Karpas-422 (cell line): ENCODE measurements around the gene ABAT. TPM values are rescaled to one million over a fixed set of nuclear protein-coding genes. Genes with fewer than 3 reads are reported as not detected.

Experiments used
- DNase-seq: peaks from one replicate; pipeline ENCODE4 v3.0.0-alpha.2; 2015
- H2AFZ ChIP-seq: fragments of 200-600 bp; sonication (generic); 2 replicates; pipeline ENCODE4 v1.6.1; 2014; ENCODE audit warnings: antibody characterized with exemption, low read length, mixed read lengths
- H3K27ac ChIP-seq: fragments of 200-600 bp; sonication (generic); 2 replicates; pipeline ENCODE4 v1.5.1; 2014; ENCODE audit warnings: mild to moderate bottlenecking, low read length, moderate library complexity
- H3K27me3 ChIP-seq: fragments of 200-600 bp; sonication (generic); 2 replicates; pipeline ENCODE4 v1.6.1; 2014; ENCODE audit warnings: low read length, mixed read lengths
- H3K36me3 ChIP-seq: fragments of 200-600 bp; sonication (generic); 2 replicates; pipeline ENCODE4 v1.6.1; 2014; ENCODE audit warnings: low read length, mixed read lengths; ENCODE audit not compliant: insufficient read depth
- H3K4me1 ChIP-seq: fragments of 200-600 bp; sonication (generic); 2 replicates; pipeline ENCODE4 v1.6.1; 2014; ENCODE audit warnings: mild to moderate bottlenecking, low read length, mixed read lengths
- H3K4me2 ChIP-seq: fragments of 200-600 bp; sonication (generic); 2 replicates; pipeline ENCODE4 v1.6.1; 2014; ENCODE audit warnings: low read length, low read depth, mild to moderate bottlenecking; ENCODE audit not compliant: poor library complexity, severe bottlenecking
- H3K4me3 ChIP-seq: fragments of 200-600 bp; sonication (generic); 2 replicates; pipeline ENCODE4 v1.5.1; 2014; ENCODE audit warnings: mild to moderate bottlenecking, antibody characterized with exemption, low read length, mixed read lengths
- H3K79me2 ChIP-seq: fragments of 200-600 bp; sonication (generic); 2 replicates; pipeline ENCODE4 v1.6.1; 2014; ENCODE audit warnings: mild to moderate bottlenecking, low read length, mixed read lengths
- H3K9ac ChIP-seq: fragments of 200-600 bp; sonication (generic); 2 replicates; pipeline ENCODE4 v1.6.0; 2014; ENCODE audit warnings: low read length
- H3K9me2 ChIP-seq: fragments of 200-600 bp; sonication (generic), shearing (Covaris generic); replicated peaks from 2 replicates; pipeline ENCODE4 v1.6.0; 2014; ENCODE audit warnings: mild to moderate bottlenecking, low read length, moderate library complexity; ENCODE audit not compliant: insufficient read depth
- H3K9me3 ChIP-seq: fragments of 300-700, 200-600 bp; sonication (generic); 2 replicates; pipeline ENCODE4 v1.6.1; 2014; ENCODE audit warnings: low read length, mixed read lengths
- H4K20me1 ChIP-seq: fragments of 200-600 bp; sonication (generic); 2 replicates; pipeline ENCODE4 v1.6.1; 2014; ENCODE audit warnings: mild to moderate bottlenecking, antibody characterized with exemption, low read length, low read depth; ENCODE audit not compliant: insufficient read depth
- total RNA-seq: library from RNA; depleted of rRNA; stranded (reverse); fragments of >200 nt; shearing (Covaris generic); gene quantifications from 2 replicates; pipeline ENCODE4 v1.2.3, GENCODE V29; 2014; ENCODE audit warnings: low replicate concordance

Gene ABAT
- total RNA-seq, 1 experiment from 2014 or later, result 8.2 TPM

DNA sequence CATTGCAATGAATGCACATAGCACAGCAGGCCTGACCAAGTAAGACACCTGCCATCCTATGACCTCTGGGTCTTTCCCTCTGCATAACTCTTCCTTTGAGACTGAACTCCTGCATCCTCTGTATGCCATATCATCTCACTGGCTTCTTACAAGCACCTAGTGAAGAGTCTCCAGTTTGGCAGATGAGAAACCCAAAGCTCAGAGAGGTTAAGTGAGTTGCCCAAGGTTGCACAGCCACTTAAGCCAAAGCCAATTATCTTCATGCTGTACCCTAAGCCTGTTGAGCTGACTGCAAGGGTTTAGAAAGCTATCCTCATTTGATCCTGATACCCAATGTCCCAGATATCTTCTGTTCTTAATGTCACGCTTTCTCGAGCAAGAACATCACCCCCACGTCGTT lies 87.8 kb downstream of the ABAT start:
- Histone ChIP-seq H3K4me1 (no peaks in the 10 kb centered on the region), H3K79me2 (no peaks in the 10 kb centered on the region), H3K4me2 (no peak overlapping the region), H3K9me3 (no peaks in the 10 kb centered on the region), H3K27ac (no peak overlapping the region), H4K20me1 (no peaks in the 10 kb centered on the region), H3K9me2 (no peaks in the 10 kb centered on the region), H3K36me3 (no peaks in the 10 kb centered on the region), H3K9ac (no peak overlapping the region), H2AFZ (no peak overlapping the region), H3K4me3 (no peak overlapping the region), H3K27me3 (no peaks in the 10 kb centered on the region)
- DNase-seq, result no peak

DNA sequence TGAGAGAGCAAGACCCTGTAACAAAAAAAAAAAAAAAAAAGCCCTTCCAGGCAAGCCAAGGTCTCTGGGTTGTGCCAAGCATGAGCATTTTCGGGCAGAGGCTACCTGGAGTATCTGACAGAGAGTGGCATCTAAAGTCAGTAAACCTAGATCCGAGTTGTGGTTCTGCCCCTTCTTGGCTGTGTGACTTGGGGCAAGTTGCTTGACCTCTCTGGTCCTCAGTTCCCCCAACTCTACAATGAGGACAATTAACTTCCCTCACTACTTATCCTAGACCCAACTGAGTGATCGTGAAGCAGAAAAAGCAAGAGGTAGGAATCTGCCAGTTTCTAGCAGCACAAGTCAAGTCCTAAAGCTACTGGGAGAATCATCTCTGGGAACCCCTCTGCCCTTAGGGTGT lies 88.7 kb downstream of the ABAT start:
- no peak overlapping the region for H3K27ac ChIP-seq
- H2AFZ ChIP-seq, result no peak overlapping the region
- H3K79me2 ChIP-seq, result no peaks in the 10 kb centered on the region
- no peak overlapping the region for H3K4me2 ChIP-seq
- no peaks in the 10 kb centered on the region for H3K9me3 ChIP-seq
- H4K20me1 ChIP-seq, result no peaks in the 10 kb centered on the region
- H3K4me3 ChIP-seq, result no peak overlapping the region
- H3K9me2 ChIP-seq, result no peaks in the 10 kb centered on the region
- no peaks in the 10 kb centered on the region for H3K4me1 ChIP-seq
- no peaks in the 10 kb centered on the region for H3K27me3 ChIP-seq
- no peak for DNase-seq
- no peak overlapping the region for H3K9ac ChIP-seq
- no peaks in the 10 kb centered on the region for H3K36me3 ChIP-seq

DNA sequence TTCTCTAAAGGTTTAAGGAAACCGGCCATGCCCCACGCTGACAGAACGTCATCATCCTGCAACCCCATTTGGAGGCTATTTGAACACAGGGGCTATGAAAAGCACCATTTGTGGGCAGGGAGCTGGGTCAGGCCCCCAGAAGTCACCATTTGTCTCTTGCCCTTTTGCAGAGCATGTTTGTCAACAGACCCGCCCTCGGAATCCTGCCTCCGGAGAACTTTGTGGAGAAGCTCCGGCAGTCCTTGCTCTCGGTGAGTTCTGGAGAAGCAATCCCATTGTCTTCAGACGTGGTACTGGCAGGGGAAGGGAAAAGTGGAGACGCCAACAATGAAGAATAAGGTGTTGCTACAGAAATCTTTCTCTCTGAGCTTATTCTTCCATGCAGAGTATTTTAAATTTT lies 89.5 kb downstream of the ABAT start:
- no peak overlapping the region for H3K4me2 ChIP-seq
- H3K4me3 ChIP-seq, result no peak overlapping the region
- no peaks in the 10 kb centered on the region for H3K9me2 ChIP-seq
- H4K20me1 ChIP-seq, result no peaks in the 10 kb centered on the region
- H3K4me1 ChIP-seq, result no peaks in the 10 kb centered on the region
- H3K79me2 ChIP-seq, result no peaks in the 10 kb centered on the region
- H3K9ac ChIP-seq, result no peak overlapping the region
- no peaks in the 10 kb centered on the region for H3K9me3 ChIP-seq
- no peak overlapping the region for H2AFZ ChIP-seq
- DNase-seq, result no peak
- no peaks in the 10 kb centered on the region for H3K27me3 ChIP-seq
- H3K36me3 ChIP-seq, result no peaks in the 10 kb centered on the region
- no peak overlapping the region for H3K27ac ChIP-seq

DNA sequence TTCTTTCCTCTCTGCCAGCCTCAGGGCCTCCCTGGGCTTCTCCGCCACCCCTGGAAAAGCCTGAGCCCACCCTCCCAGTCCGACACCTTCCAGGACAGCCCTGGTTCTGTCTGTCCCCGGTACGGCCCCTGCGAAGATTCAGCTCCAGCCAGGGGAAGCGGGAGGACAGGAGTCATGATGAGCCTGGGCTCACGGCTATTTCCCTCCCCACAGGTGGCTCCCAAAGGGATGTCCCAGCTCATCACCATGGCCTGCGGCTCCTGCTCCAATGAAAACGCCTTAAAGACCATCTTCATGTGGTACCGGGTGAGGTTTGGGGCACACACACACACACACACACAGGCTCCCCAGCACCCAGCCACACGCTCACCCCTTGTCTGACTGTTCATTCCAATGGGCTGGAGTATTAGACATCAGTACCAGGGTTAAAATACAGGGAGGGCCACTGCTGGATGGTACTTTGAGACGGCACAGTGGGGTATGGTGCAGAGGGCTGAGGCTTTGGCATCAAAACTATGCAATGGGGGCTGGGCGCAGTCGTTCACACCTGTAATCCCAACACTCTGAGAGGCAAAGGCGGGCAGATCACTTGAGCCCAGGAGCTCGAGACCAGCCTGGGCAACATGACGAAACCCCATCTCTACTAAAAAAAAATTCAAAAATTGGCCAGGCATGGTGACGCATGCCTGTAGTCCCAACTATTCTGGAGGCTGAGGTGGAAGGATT lies 90.3 kb downstream of the ABAT start:
- Histone ChIP-seq H3K9me3 (no peaks in the 10 kb centered on the region), H2AFZ (no peak overlapping the region), H3K9ac (no peak overlapping the region), H3K4me3 (no peak overlapping the region), H4K20me1 (no peaks in the 10 kb centered on the region), H3K4me1 (no peaks in the 10 kb centered on the region), H3K9me2 (no peaks in the 10 kb centered on the region), H3K36me3 (no peaks in the 10 kb centered on the region), H3K4me2 (no peak overlapping the region), H3K27me3 (no peaks in the 10 kb centered on the region), H3K27ac (no peak overlapping the region), H3K79me2 (no peaks in the 10 kb centered on the region)
- no peak for DNase-seq

DNA sequence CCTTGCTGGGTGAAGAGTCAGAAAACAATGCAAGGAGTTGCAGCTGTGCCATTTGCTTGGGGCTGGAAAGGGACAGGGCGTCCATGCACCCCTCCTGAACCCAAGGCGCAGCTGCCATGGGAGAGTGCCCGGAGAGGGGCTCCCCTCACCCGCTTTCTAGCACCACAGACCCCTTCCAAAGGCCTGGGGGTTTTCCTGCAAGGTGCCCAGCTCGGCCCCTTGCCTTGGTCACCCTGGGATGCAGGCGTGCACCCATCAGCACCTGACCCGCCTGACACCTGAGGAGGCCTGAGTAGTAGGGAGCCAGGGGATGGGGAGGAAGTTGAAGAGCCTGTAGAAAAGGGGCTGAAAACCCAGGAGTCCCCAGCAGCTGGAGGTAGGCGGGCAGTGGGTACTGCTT lies 92.8 kb downstream of the ABAT start:
- no peaks in the 10 kb centered on the region for H3K27me3 ChIP-seq

DNA sequence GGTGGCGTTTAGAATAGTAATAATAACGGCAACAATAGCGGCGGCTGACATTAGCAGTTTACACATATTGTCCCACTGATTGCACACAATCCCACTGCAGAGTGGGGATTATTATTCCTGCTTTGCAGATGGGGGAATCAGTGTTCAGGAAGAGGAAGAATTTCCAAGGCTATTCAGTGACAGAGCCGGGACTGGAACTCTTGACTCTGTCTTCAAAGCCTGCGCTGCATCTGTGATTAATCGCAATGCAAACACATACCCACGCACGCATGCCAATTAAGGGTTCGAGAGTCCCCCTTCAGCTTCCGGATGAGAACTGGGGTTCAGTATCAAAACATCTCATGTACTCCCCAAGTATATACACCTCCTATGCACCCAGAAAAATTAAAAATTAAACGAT lies 93.9 kb downstream of the ABAT start:
- Histone ChIP-seq H4K20me1 (no peaks in the 10 kb centered on the region), H3K4me2 (no peak overlapping the region), H3K79me2 (no peaks in the 10 kb centered on the region), H3K9me3 (no peaks in the 10 kb centered on the region), H3K9me2 (no peaks in the 10 kb centered on the region), H3K27ac (no peak overlapping the region), H3K27me3 (no peaks in the 10 kb centered on the region), H3K4me1 (no peaks in the 10 kb centered on the region), H3K36me3 (no peaks in the 10 kb centered on the region), H3K4me3 (no peak overlapping the region), H3K9ac (no peak overlapping the region), H2AFZ (no peak overlapping the region)
- DNase-seq, result no peak

More for the DNA sequence above, 92.8 kb downstream of the ABAT start:
- Histone ChIP-seq H3K4me3 (no peak overlapping the region), H3K4me1 (no peaks in the 10 kb centered on the region), H4K20me1 (no peaks in the 10 kb centered on the region), H3K9ac (no peak overlapping the region), H3K79me2 (no peaks in the 10 kb centered on the region), H2AFZ (no peak overlapping the region), H3K27ac (no peak overlapping the region), H3K4me2 (no peak overlapping the region), H3K9me3 (no peaks in the 10 kb centered on the region), H3K9me2 (no peaks in the 10 kb centered on the region), H3K36me3 (no peaks in the 10 kb centered on the region)
- no peak for DNase-seq

DNA sequence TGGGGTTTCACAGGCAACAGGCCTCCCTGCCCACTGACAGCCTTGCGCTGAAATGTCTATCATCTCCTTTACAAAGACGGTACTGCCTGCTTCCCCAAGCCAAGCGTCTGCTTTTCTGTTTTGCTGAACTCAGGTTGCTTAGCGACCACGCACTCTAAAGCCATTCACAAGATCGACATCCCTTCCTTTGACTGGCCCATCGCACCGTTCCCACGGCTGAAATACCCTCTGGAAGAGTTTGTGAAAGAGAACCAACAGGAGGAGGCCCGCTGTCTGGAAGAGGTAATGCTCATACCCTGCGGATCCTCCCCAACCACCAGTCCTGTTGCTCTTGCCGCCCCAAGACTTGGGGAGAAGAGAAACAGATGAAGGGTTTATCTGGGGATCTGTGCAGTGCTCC lies 94.3 kb downstream of the ABAT start:
- H3K27ac ChIP-seq, result no peak overlapping the region
- H3K4me3 ChIP-seq, result no peak overlapping the region
- no peak for DNase-seq
- H3K27me3 ChIP-seq, result no peaks in the 10 kb centered on the region
- H3K79me2 ChIP-seq, result no peaks in the 10 kb centered on the region
- H3K4me1 ChIP-seq, result no peaks in the 10 kb centered on the region
- no peak overlapping the region for H3K9ac ChIP-seq
- no peaks in the 10 kb centered on the region for H3K36me3 ChIP-seq
- H2AFZ ChIP-seq, result no peak overlapping the region
- no peaks in the 10 kb centered on the region for H4K20me1 ChIP-seq
- H3K9me3 ChIP-seq, result no peaks in the 10 kb centered on the region
- H3K9me2 ChIP-seq, result no peaks in the 10 kb centered on the region
- no peak overlapping the region for H3K4me2 ChIP-seq

DNA sequence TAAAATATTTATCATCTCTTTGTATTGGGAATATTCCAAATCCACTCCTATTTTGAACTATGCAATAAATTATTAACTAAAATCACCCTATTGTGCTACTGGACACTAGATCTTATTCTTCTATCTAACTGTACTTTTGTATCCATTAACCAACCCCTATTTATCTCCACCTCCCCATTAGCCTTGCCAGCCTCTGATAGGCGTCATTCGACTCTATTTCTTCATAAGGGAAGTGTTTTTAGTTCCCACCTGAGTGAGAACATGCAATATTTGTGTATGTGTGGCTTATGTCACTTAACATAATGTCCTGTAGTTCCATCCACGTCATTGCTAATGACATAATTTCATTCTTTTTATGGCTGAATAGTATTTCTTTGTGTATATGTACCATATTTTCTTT lies 99.1 kb downstream of the ABAT start:
- H3K4me3 ChIP-seq, result no peak overlapping the region
- H4K20me1 ChIP-seq, result no peaks in the 10 kb centered on the region
- no peak overlapping the region for H3K9ac ChIP-seq
- no peak overlapping the region for H3K4me2 ChIP-seq
- no peaks in the 10 kb centered on the region for H3K79me2 ChIP-seq
- H3K27ac ChIP-seq, result no peak overlapping the region
- H3K36me3 ChIP-seq, result no peaks in the 10 kb centered on the region
- H3K4me1 ChIP-seq, result no peaks in the 10 kb centered on the region
- no peaks in the 10 kb centered on the region for H3K9me3 ChIP-seq
- DNase-seq, result no peak
- H3K27me3 ChIP-seq, result no peaks in the 10 kb centered on the region
- no peaks in the 10 kb centered on the region for H3K9me2 ChIP-seq
- H2AFZ ChIP-seq, result no peak overlapping the region
